Mesenchymal stem cell (in vitro differentiated cells and primary cell): Measurements from ENCODE around the gene UPK3BL2. TPM values are rescaled to one million over a fixed set of nuclear protein-coding genes. Genes with fewer than 3 reads are reported as not detected.
"Not testable (repeated sequence)": the region's sequence is repeated elsewhere in the genome, so short reads cannot be mapped to it uniquely, and the experiment has no call there.

Source experiments
- DNase-seq: peaks from one replicate; pipeline ENCODE4 v3.0.0-alpha.2; 2013
- H2AFZ ChIP-seq: one replicate; pipeline ENCODE4 v1.6.1; 2013; ENCODE audit warnings: low read depth, mild to moderate bottlenecking, control low read depth, inconsistent platforms, low read length, moderate library complexity
- H2AK5ac ChIP-seq: 2 replicates; pipeline ENCODE4 v1.6.1; 2013; ENCODE audit warnings: low read length, moderate library complexity, mild to moderate bottlenecking, inconsistent platforms; ENCODE audit not compliant: severe bottlenecking
- H2BK120ac ChIP-seq: one replicate; pipeline ENCODE4 v1.6.1; 2013; ENCODE audit warnings: low read depth, mild to moderate bottlenecking, inconsistent platforms, low read length, moderate library complexity
- H2BK12ac ChIP-seq, 2 experiments: one replicate each; pipeline ENCODE4 v1.6.1; 2013; ENCODE audit warnings: inconsistent platforms in 2 of 2, low read length in 2 of 2, mild to moderate bottlenecking in 2 of 2, moderate library complexity in 2 of 2, control low read depth in 1 of 2
- H2BK15ac ChIP-seq: one replicate; pipeline ENCODE4 v1.6.1; 2013; ENCODE audit warnings: mild to moderate bottlenecking, low read depth, inconsistent platforms; ENCODE audit not compliant: poor library complexity, severe bottlenecking
- H2BK5ac ChIP-seq: 2 replicates; pipeline ENCODE4 v1.6.1; 2013; ENCODE audit warnings: low read depth, mild to moderate bottlenecking, low read length, control low read depth, inconsistent platforms; ENCODE audit not compliant: poor library complexity, severe bottlenecking
- H3K14ac ChIP-seq, 2 experiments: one replicate each; pipeline ENCODE4 v1.6.1; 2013; ENCODE audit warnings: inconsistent platforms in 2 of 2, low read length in 2 of 2, control low read depth in 1 of 2, mild to moderate bottlenecking in 1 of 2, moderate library complexity in 1 of 2
- H3K18ac ChIP-seq, 2 experiments: one replicate each; pipeline ENCODE4 v1.6.1; 2013; ENCODE audit warnings: inconsistent platforms in 2 of 2, low read length in 2 of 2, control low read depth in 1 of 2, low read depth in 1 of 2, mild to moderate bottlenecking in 1 of 2
- H3K23ac ChIP-seq, 2 experiments: one replicate each; pipeline ENCODE4 v1.6.1; 2013; ENCODE audit warnings: inconsistent platforms in 2 of 2, low read length in 2 of 2, mild to moderate bottlenecking in 2 of 2, moderate library complexity in 2 of 2, control low read depth in 1 of 2
- H3K27ac ChIP-seq: 2 replicates; pipeline ENCODE4 v1.5.1; 2013; ENCODE audit warnings: mild to moderate bottlenecking, moderate library complexity, low read length, control low read depth, inconsistent platforms; ENCODE audit not compliant: poor library complexity, severe bottlenecking
- H3K27me3 ChIP-seq, 2 experiments: 2 replicates each; pipeline versions ENCODE4 v1.6.1 to v1.7.0; 2013; ENCODE audit warnings: low read length in 2 of 2, mild to moderate bottlenecking in 2 of 2, moderate library complexity in 2 of 2, control low read depth in 1 of 2, inconsistent platforms in 1 of 2; ENCODE audit not compliant: control insufficient read depth in 1 of 2, insufficient read depth in 1 of 2
- H3K36me3 ChIP-seq, 2 experiments: 2 replicates each; pipeline versions ENCODE4 v1.6.1 to v1.7.0; 2013; ENCODE audit warnings: low read length in 2 of 2, control low read depth in 1 of 2, inconsistent platforms in 1 of 2, low read depth in 1 of 2, mild to moderate bottlenecking in 1 of 2; ENCODE audit not compliant: insufficient read depth in 2 of 2, control insufficient read depth in 1 of 2
- H3K4ac ChIP-seq, 2 experiments: one replicate each; pipeline ENCODE4 v1.6.1; 2013; ENCODE audit warnings: inconsistent platforms in 2 of 2, low read length in 2 of 2, mild to moderate bottlenecking in 2 of 2, moderate library complexity in 2 of 2, control low read depth in 1 of 2, low read depth in 1 of 2
- H3K4me1 ChIP-seq: 2 replicates; pipeline ENCODE4 v1.6.1; 2013; ENCODE audit warnings: low read depth, low read length, control low read depth; ENCODE audit not compliant: control insufficient read depth, insufficient read depth
- H3K4me2 ChIP-seq: 2 replicates; pipeline ENCODE4 v1.6.1; 2013; ENCODE audit warnings: low read length, mild to moderate bottlenecking, inconsistent platforms; ENCODE audit not compliant: poor library complexity, severe bottlenecking
- H3K4me3 ChIP-seq, 2 experiments: 2 replicates each; pipeline versions ENCODE4 v1.5.1 to v1.7.0; 2013; ENCODE audit warnings: low read length in 2 of 2, mild to moderate bottlenecking in 2 of 2, control low read depth in 1 of 2, low read depth in 1 of 2; ENCODE audit not compliant: insufficient read depth in 1 of 2
- H3K79me1 ChIP-seq: replicated peaks from 2 replicates; pipeline ENCODE4 v1.6.1; 2013; ENCODE audit warnings: mild to moderate bottlenecking, control low read depth, low read length, inconsistent platforms; ENCODE audit not compliant: poor library complexity, severe bottlenecking
- H3K9ac ChIP-seq: 2 replicates; pipeline ENCODE4 v1.7.0; 2013; ENCODE audit warnings: mild to moderate bottlenecking, low read length, moderate library complexity
- H3K9me3 ChIP-seq: 2 replicates; pipeline ENCODE4 v1.7.0; 2013; ENCODE audit warnings: mild to moderate bottlenecking, low read length; ENCODE audit not compliant: control insufficient read depth
- H4K8ac ChIP-seq: one replicate; pipeline ENCODE4 v1.6.1; 2013; ENCODE audit warnings: inconsistent platforms, mild to moderate bottlenecking, low read length, moderate library complexity
- H4K91ac ChIP-seq: one replicate; pipeline ENCODE4 v1.6.1; 2013; ENCODE audit warnings: mild to moderate bottlenecking, low read length, inconsistent platforms
- WGBS: methylation state at CpG from one replicate; pipeline ENCODE4 v1.1.7; 2013; ENCODE audit warnings: mixed read lengths; 5-methylcytosine and 5-hydroxymethylcytosine counted together
- polyA plus RNA-seq, 2 experiments: library from polyadenylated mRNA; stranded (reverse); fragments of 200-250 nt; gene quantifications; one replicate each; pipeline ENCODE4 v1.2.3, GENCODE V29; 2013

The UPK3BL2 gene, protein sequence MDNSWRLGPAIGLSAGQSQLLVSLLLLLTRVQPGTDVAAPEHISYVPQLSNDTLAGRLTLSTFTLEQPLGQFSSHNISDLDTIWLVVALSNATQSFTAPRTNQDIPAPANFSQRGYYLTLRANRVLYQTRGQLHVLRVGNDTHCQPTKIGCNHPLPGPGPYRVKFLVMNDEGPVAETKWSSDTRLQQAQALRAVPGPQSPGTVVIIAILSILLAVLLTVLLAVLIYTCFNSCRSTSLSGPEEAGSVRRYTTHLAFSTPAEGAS
- 2.0 TPM for polyA plus RNA-seq (2013, experiment 1 of 2)
- 2.8 TPM for polyA plus RNA-seq (2013, experiment 2 of 2)

DNA sequence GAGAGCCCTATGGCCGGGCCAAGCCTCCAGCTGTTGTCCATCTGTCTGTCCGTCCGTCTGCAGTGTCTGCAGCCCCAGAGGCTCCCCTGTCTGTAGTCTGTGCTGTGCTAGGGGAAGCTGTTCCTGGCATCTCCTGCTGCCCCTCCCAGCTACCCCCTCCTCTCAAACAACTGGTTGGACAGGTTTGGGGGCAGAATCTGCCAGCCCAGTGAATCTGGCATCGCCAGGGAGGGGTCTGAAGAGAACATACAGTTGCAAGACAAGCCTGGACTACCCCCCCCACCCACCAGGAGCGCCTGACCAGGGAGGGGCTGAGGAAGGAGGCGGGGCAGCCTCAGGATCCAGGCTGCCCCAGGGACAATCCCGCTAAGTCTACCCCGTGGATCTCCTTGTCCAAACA, at the start of gene UPK3BL2:
UPK3BL2 (minus strand) TSS at position 101 of the 400 bp plus-strand sequence; CDS start at position 41, 60 bp downstream.
- H3K4me1 ChIP-seq: not testable (repeated sequence)

DNA sequence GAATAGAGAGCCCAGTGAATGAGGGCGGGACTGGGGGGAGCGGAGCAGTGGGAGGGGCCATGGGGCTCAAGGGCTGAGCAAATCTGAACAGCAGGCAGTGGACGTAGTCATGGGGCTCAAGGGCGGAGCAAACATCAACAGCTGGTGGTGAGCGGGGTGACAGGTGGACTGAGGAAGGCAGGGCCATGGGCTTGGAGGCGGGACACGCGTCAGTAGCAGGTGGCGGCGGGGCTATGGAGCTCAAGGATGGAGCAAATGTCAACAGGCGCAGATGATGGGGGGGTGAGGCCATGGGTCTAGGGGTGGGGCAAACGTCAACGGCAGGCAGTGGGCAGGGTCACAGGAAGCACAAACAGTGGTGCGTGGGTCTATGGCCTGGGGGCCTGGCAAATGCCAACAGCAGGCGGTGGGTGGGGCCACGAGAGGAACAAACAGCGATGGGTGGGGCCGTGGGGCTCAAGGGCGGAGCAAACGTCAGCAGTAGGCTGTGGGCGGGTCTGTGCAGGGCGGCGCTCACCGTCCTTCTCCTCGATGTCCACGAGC, 49.1 kb upstream of the UPK3BL2 start:
- not testable (repeated sequence) for H3K9me3 ChIP-seq, H2AK5ac ChIP-seq, H2BK5ac ChIP-seq, H2BK12ac ChIP-seq, H3K79me1 ChIP-seq, H2BK120ac ChIP-seq, H3K4me2 ChIP-seq, H3K23ac ChIP-seq, H3K27me3 ChIP-seq, H3K4me1 ChIP-seq, H3K4ac ChIP-seq, H3K18ac ChIP-seq, DNase-seq, H3K4me3 ChIP-seq, H2BK15ac ChIP-seq, H3K36me3 ChIP-seq, H3K14ac ChIP-seq, H2AFZ ChIP-seq, H4K8ac ChIP-seq, H3K9ac ChIP-seq, H3K27ac ChIP-seq, H4K91ac ChIP-seq
- WGBS: no CpG with 5 or more reads among the region's 26 CpGs

More for the DNA sequence above, at the start of gene UPK3BL2:
- H2BK15ac ChIP-seq, H3K9me3 ChIP-seq, H2BK5ac ChIP-seq, H2BK12ac ChIP-seq, H3K79me1 ChIP-seq, H3K27me3 ChIP-seq, H3K9ac ChIP-seq, H3K4me2 ChIP-seq, H2BK120ac ChIP-seq, H3K23ac ChIP-seq, H3K4ac ChIP-seq, H2AK5ac ChIP-seq, H3K14ac ChIP-seq, H4K8ac ChIP-seq, H3K36me3 ChIP-seq, H3K18ac ChIP-seq, H2AFZ ChIP-seq, H3K4me3 ChIP-seq, H4K91ac ChIP-seq, DNase-seq, H3K27ac ChIP-seq: not testable (repeated sequence)
- no CpG with 5 or more reads among the region's 8 CpGs for WGBS

DNA sequence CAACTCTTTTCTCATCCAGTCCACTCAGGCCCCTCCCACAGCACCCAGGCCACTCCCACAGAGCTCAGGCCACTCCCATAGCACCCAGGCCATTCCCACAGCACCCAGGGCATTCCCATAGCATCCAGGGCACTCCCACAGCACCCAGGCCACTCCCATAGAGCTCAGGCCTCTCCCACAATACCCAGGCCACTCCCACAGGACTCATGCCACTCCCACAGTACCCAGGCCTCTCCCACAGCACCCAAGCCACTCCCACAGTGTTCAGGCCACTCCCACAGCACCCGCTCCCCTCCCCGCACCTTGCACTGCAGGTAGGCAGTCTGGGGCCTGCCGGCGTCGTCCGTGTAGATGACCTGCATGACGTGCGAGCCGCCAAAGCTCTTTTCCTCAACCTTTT, 46.4 kb upstream of the UPK3BL2 start:
- H2BK12ac ChIP-seq, H3K27ac ChIP-seq, H2BK15ac ChIP-seq, DNase-seq, H3K18ac ChIP-seq, H4K91ac ChIP-seq, H2BK5ac ChIP-seq, H2AK5ac ChIP-seq, H3K14ac ChIP-seq, H3K27me3 ChIP-seq, H3K79me1 ChIP-seq, H3K4me3 ChIP-seq, H3K4me2 ChIP-seq, H3K23ac ChIP-seq, H2BK120ac ChIP-seq, H3K4ac ChIP-seq, H2AFZ ChIP-seq, H3K9me3 ChIP-seq, H3K36me3 ChIP-seq, H3K9ac ChIP-seq, H4K8ac ChIP-seq, H3K4me1 ChIP-seq: not testable (repeated sequence)
- no CpG with 5 or more reads among the region's 9 CpGs for WGBS

DNA sequence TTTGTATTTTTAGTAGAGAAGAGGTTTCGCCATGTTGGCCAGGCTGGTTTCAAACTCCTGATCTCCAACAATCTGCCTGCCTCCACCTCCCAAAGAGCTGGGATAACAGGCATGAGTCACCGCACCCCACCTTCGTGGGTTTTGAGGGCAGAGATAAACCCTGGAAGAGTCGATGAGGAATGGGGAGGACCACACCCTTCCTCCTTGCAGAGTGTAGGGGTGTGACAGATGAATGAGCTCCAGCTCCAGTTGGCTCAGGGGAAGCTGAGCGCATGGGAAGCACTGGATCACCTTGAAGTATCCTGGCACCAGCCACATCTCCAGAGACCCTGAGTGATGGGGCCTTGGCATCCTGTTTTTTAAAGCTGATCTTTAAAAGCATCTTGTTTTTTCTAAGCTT, 40.0 kb upstream of the UPK3BL2 start:
- H3K36me3 ChIP-seq, H2BK15ac ChIP-seq, H2BK12ac ChIP-seq, H3K23ac ChIP-seq, H3K4me2 ChIP-seq, H3K79me1 ChIP-seq, H2BK5ac ChIP-seq, H3K18ac ChIP-seq, H4K91ac ChIP-seq, H3K14ac ChIP-seq, H3K4me1 ChIP-seq, H3K9me3 ChIP-seq, H3K4ac ChIP-seq, H2BK120ac ChIP-seq, H2AK5ac ChIP-seq, H3K27me3 ChIP-seq, H3K27ac ChIP-seq, H4K8ac ChIP-seq, H3K4me3 ChIP-seq, DNase-seq, H2AFZ ChIP-seq, H3K9ac ChIP-seq: not testable (repeated sequence)
- WGBS: no CpG with 5 or more reads among the region's 5 CpGs
